Renal cortex interstitium (tissue), 11 donors: ENCODE measurements around the gene HTR7. TPM values are rescaled to one million over a fixed set of nuclear protein-coding genes. Genes with fewer than 3 reads are reported as not detected.

Source experiments
- DNase-seq, 11 donors: peaks; one replicate each; pipeline ENCODE4 v3.0.0-alpha.2; 2013; ENCODE audit warnings: low read depth in 9 of 11, low spot score in 4 of 11; ENCODE audit errors: extremely low read depth in 1 of 11
- polyA plus RNA-seq, 3 donors: library from polyadenylated mRNA; unstranded; fragments of 120-200 nt; gene quantifications; one replicate each; pipeline ENCODE4 v1.2.1, GENCODE V29; 2013; ENCODE audit not compliant: insufficient read length in 3 of 3

The HTR7 gene
- polyA plus RNA-seq, 3 donors: 0.50 to 0.88 (median 0.70) TPM

DNA sequence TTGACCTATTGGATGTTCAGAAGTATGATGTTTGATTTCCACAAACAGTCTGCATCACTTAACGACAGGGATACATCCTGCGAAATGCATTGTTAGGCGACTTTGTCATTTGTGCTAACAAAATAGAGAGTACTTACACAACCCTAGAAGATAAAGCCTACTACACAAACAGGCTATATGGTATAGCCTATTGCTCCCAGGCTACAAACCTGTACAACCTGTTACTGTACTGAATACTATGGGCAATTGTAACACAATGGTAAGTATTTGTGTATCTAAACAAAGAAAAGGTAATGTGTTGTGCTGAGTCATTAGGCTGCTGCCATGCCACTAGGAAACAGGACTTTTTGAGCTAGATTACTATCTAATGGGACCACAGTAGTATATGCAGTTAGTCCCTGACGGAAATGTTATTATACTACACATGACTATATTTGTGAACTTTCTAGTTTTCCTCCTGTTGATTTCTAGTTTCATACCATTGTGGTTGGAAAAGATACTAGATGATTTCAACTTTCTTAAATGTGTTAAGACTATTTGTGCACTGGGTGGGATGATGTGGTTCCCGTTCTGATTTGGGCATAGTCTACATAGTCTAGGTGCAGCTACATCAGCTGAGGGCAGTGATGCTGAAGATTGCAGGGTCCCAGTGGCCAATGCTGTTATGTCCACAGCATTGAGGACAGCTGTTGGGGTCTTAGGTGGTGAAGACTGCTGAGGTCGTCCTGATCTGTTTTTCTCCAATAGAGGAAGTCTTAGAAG, 161.7 kb downstream of the HTR7 start:
- DNase-seq: no peak

Other genes with a start within 250 kb of the HTR7 start
- gene RPP30, start 13.9 kb upstream of the HTR7 start, polyA plus RNA-seq: 10 to 100 TPM; 50.6 to 66.2 (median 53.2) TPM
- 1 to 10 TPM in 1 of 3 donors, under 1 TPM in 2; 0.82 to 1.4 (median 0.89) TPM for gene ANKRD1, start 63.0 kb upstream of the HTR7 start, polyA plus RNA-seq